ENCODE data around the gene TMPRSS7. TPM values are rescaled to one million over a fixed set of nuclear protein-coding genes. Genes with fewer than 3 reads are reported as not detected.
A peak's percentile ranks its signal among the peaks of the same experiment; 100 is the strongest.

The TMPRSS7 gene
- total RNA-seq, 4 donors from 2014 or later, result not detected

GRCh38 chr3:112038863-112039262 is 4.3 kb downstream of the TMPRSS7 start:
- H3K4me1 ChIP-seq, result peaks cover 0 to 2% of the 10 kb centered on the region in 2 donors
- no peaks in the 10 kb centered on the region for H3K36me3 ChIP-seq
- no peaks in the 10 kb centered on the region for H3K9me3 ChIP-seq
- TF ChIP-seq CTCF (IDR thresholded peaks at IDR 0.05 in 4 of 5, conservative IDR thresholded peaks at IDR 0.05 in 1 of 5) (no peak), POLR2A (IDR thresholded peaks at IDR 0.05) (no peak)
- H3K27me3 ChIP-seq, result no peaks in the 10 kb centered on the region
- DNase-seq (no peak), ATAC-seq (no peak)
- in situ Hi-C loops (cut with MboI; ENCODE audit: low sequenced_read_pairs in 4 of 4), result no loop called here
- no peak overlapping the region for H3K27ac ChIP-seq
- no peak overlapping the region for H3K4me3 ChIP-seq
- intact Hi-C loops (cut with DNase I; ENCODE audit: low total_unique reads), result no loop called here

- TF ChIP-seq CTCF (IDR thresholded peaks at IDR 0.05 in 4 of 5, conservative IDR thresholded peaks at IDR 0.05 in 1 of 5) (no peak), POLR2A (IDR thresholded peaks at IDR 0.05) (no peak)
- intact Hi-C loops (cut with DNase I; ENCODE audit: low total_unique reads), result no loop called here
- no peak overlapping the region for H3K4me3 ChIP-seq
- no peaks in the 10 kb centered on the region for H3K27me3 ChIP-seq
- H3K27ac ChIP-seq, result no peak overlapping the region
- peaks cover 0 to 4% of the 10 kb centered on the region in 2 donors for H3K4me1 ChIP-seq
- H3K36me3 ChIP-seq, result no peaks in the 10 kb centered on the region
- DNase-seq, result no peak
- in situ Hi-C loops (cut with MboI; ENCODE audit: low sequenced_read_pairs in 4 of 4), result no loop called here
- no peaks in the 10 kb centered on the region for H3K9me3 ChIP-seq
- no peak for ATAC-seq
Observed at GRCh38 chr3:112041321-112041720, 6.8 kb downstream of the TMPRSS7 start.

- in situ Hi-C loops (cut with MboI; ENCODE audit: low sequenced_read_pairs in 4 of 4) (no loop called here), intact Hi-C loops (cut with DNase I; ENCODE audit: low total_unique reads) (no loop called here)
- H3K36me3 ChIP-seq, result no peaks in the 10 kb centered on the region
- DNase-seq (no peak), ATAC-seq (no peak)
- H3K4me1 ChIP-seq, result peaks cover 0 to 4% of the 10 kb centered on the region in 2 donors
- H3K27ac ChIP-seq, result no peak overlapping the region
- no peaks in the 10 kb centered on the region for H3K9me3 ChIP-seq
- H3K27me3 ChIP-seq, result no peaks in the 10 kb centered on the region
- H3K4me3 ChIP-seq, result no peak overlapping the region
- TF ChIP-seq CTCF (IDR thresholded peaks at IDR 0.05 in 4 of 5, conservative IDR thresholded peaks at IDR 0.05 in 1 of 5) (no peak), POLR2A (IDR thresholded peaks at IDR 0.05) (no peak)
Observed at GRCh38 chr3:112042842-112043280, 8.3 kb downstream of the TMPRSS7 start.

- no peaks in the 10 kb centered on the region for H3K36me3 ChIP-seq
- intact Hi-C loops (cut with DNase I; ENCODE audit: low total_unique reads), result no loop called here
- H3K4me1 ChIP-seq, result peaks cover 0 to 4% of the 10 kb centered on the region in 2 donors
- no peaks in the 10 kb centered on the region for H3K27me3 ChIP-seq
- H3K27ac ChIP-seq, result no peak overlapping the region
- peak; percentile 36 to 70 for ATAC-seq
- no peaks in the 10 kb centered on the region for H3K9me3 ChIP-seq
- in situ Hi-C loops (cut with MboI; ENCODE audit: low sequenced_read_pairs in 4 of 4), result no loop called here
- no peak for TF ChIP-seq POLR2A (IDR thresholded peaks at IDR 0.05)
- TF ChIP-seq CTCF (IDR thresholded peaks at IDR 0.05 in 4 of 5, conservative IDR thresholded peaks at IDR 0.05 in 1 of 5), result peak; percentile 24 to 76 (median 58)
- H3K4me3 ChIP-seq, result no peak overlapping the region
- no peak for DNase-seq
Observed at GRCh38 chr3:112043621-112044201, 9.2 kb downstream of the TMPRSS7 start.

- H3K27me3 ChIP-seq, result no peaks in the 10 kb centered on the region
- in situ Hi-C loops (cut with MboI; ENCODE audit: low sequenced_read_pairs in 4 of 4) (no loop called here), intact Hi-C loops (cut with DNase I; ENCODE audit: low total_unique reads) (no loop called here)
- no peak overlapping the region for H3K27ac ChIP-seq
- ATAC-seq (no peak), DNase-seq (no peak)
- H3K9me3 ChIP-seq, result no peaks in the 10 kb centered on the region
- H3K4me3 ChIP-seq, result no peak overlapping the region
- peaks cover 0 to 4% of the 10 kb centered on the region in 2 donors for H3K4me1 ChIP-seq
- no peaks in the 10 kb centered on the region for H3K36me3 ChIP-seq
- TF ChIP-seq CTCF (IDR thresholded peaks at IDR 0.05 in 4 of 5, conservative IDR thresholded peaks at IDR 0.05 in 1 of 5), result no peak
- TF ChIP-seq POLR2A (IDR thresholded peaks at IDR 0.05), result no peak
Observed at GRCh38 chr3:112046599-112046998, 12.1 kb downstream of the TMPRSS7 start.

Data from gastrocnemius medialis (tissue), 4 donors.